Small intestine (tissue), 7 donors: Measurements from ENCODE around the gene SEMA6D. TPM values are rescaled to one million over a fixed set of nuclear protein-coding genes. Genes with fewer than 3 reads are reported as not detected.

Experiments used
- DNase-seq, 2 donors: peaks; one replicate each; pipeline versions ENCODE4 v3.0.0 to v3.0.0-alpha.2; 2013
- FAIRE-seq: peaks from 2 replicates; lab custom pipeline; 2012; peaks lifted over from hg19 to GRCh38; lab: Jason Lieb, UNC
- H3K27ac ChIP-seq, 3 donors: one replicate each; pipeline ENCODE4 v1.5.1; 2013; ENCODE audit warnings: low read length in 2 of 3, mild to moderate bottlenecking in 2 of 3, control low read depth in 1 of 3, inconsistent platforms in 1 of 3, low read depth in 1 of 3, moderate library complexity in 1 of 3
- H3K27me3 ChIP-seq, 3 donors: one replicate each; pipeline ENCODE4 v1.6.1; 2013; ENCODE audit warnings: low read length in 3 of 3, inconsistent platforms in 1 of 3; ENCODE audit not compliant: control insufficient read depth in 3 of 3, insufficient read depth in 3 of 3
- H3K36me3 ChIP-seq, 3 donors: one replicate each; pipeline ENCODE4 v1.6.1; 2013; ENCODE audit warnings: low read length in 3 of 3, inconsistent platforms in 1 of 3, low read depth in 1 of 3, mild to moderate bottlenecking in 1 of 3, moderate library complexity in 1 of 3; ENCODE audit not compliant: control insufficient read depth in 3 of 3, insufficient read depth in 2 of 3
- H3K4me1 ChIP-seq, 3 donors: one replicate each; pipeline ENCODE4 v1.6.1; 2013; ENCODE audit warnings: low read length in 2 of 3, inconsistent platforms in 1 of 3, low read depth in 1 of 3, mild to moderate bottlenecking in 1 of 3, moderate library complexity in 1 of 3; ENCODE audit not compliant: control insufficient read depth in 3 of 3, insufficient read depth in 2 of 3
- H3K4me3 ChIP-seq, 3 donors: one replicate each; pipeline ENCODE4 v1.5.1; 2013; ENCODE audit warnings: low read length in 3 of 3, control low read depth in 1 of 3, inconsistent platforms in 1 of 3, low read depth in 1 of 3, mild to moderate bottlenecking in 1 of 3, moderate library complexity in 1 of 3
- H3K9me3 ChIP-seq, 2 donors: one replicate each; pipeline ENCODE4 v1.6.1; 2013; ENCODE audit warnings: low read depth in 1 of 2, low read length in 1 of 2; ENCODE audit not compliant: control insufficient read depth in 2 of 2, insufficient read depth in 1 of 2
- WGBS, 3 donors: extraction: QIAGEN DNeasy Blood & Tissue Kit; methylation state at CpG; one replicate each; pipeline ENCODE4 v1.1.7; 2013; 5-methylcytosine and 5-hydroxymethylcytosine counted together
- polyA plus RNA-seq, 4 donors: library from polyadenylated mRNA; stranded (reverse) in 3 of 4; unstranded in 1 of 4; fragments of 200-250 nt in 3 of 4; fragments of 120-200 nt in 1 of 4; gene quantifications; one replicate each; pipeline versions ENCODE4 v1.2.1 to v1.2.3, GENCODE V29; 2013
- donor health status: healthy with polysubstance abuse.
- donor health status: control.
- donor health status: control.
- donor health status: Bipolar disorder and iron deficiency.
- donor health status: healthy.

Gene SEMA6D
- polyA plus RNA-seq, 4 donors = 14.6 to 55.6 (median 23.9) TPM

DNA sequence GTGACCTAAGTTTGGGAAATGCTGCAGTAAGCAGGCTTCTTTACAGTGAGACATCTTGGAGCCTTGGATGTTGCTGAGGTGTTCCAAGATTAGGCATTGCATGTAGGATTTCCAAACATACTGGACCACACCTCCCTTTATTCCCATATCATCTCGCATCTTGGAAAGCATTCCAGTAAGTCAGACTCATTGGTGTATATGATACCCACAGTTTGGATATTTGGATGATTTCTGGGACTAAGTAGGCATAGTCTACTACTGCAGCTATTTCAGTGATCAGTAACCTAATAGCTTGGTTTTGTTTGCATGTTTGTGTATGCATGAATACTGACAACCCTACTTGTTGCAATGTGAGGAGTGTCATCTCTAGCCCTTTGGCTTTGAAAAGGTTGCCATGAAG is 97.3 kb downstream of the SEMA6D start:
- DNase-seq (no peak), FAIRE-seq (no peak)
- Histone ChIP-seq H3K36me3 (no peaks in the 10 kb centered on the region), H3K27ac (no peak overlapping the region), H3K9me3 (no peaks in the 10 kb centered on the region), H3K4me1 (no peaks in the 10 kb centered on the region), H3K4me3 (no peak overlapping the region), H3K27me3 (peaks cover 0 to 8% (median 0%) of the 10 kb centered on the region in 3 donors)
- 86 to 100% (median 100%) methylated on average over 1 of the region's 1 CpG for WGBS, 3 donors

- FAIRE-seq = no peak
- Histone ChIP-seq H3K36me3 (no peaks in the 10 kb centered on the region), H3K4me1 (no peaks in the 10 kb centered on the region), H3K9me3 (no peaks in the 10 kb centered on the region), H3K4me3 (no peak overlapping the region), H3K27ac (no peak overlapping the region), H3K27me3 (peaks cover 0 to 8% (median 0%) of the 10 kb centered on the region in 3 donors)
- no peak for DNase-seq
- WGBS, 3 donors = 73 to 82% (median 74%) methylated on average over 5 of the region's 5 CpGs
Observed at GRCh38 chr15:47817969-47818548, 100.8 kb downstream of the SEMA6D start.

DNA sequence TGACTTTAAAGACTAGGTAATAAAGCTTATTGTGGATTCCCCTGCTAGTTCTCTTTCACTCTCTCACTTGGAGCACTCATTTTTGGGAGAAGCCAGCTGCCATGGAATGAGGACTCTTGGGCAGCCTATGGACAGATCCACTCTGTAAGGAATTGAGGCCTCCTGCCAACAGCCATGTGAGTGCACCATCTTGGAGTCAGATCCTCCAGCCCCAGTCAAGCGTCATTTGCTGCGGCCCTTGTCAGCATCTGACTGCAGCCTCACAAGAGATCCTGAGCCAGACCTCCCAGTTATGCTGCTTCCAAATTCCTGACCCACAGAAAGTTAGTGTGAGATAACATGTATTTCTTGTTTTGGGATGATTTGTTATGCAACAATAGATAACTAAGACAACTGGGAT is 101.9 kb downstream of the SEMA6D start:
- DNase-seq (no peak), FAIRE-seq (no peak)
- H3K4me1 ChIP-seq = no peaks in the 10 kb centered on the region
- no peaks in the 10 kb centered on the region for H3K9me3 ChIP-seq
- H3K36me3 ChIP-seq = no peaks in the 10 kb centered on the region
- WGBS, 3 donors = 82 to 100% (median 89%) methylated on average over 2 of the region's 2 CpGs
- H3K27me3 ChIP-seq = peaks cover 0 to 8% (median 0%) of the 10 kb centered on the region in 3 donors
- no peak overlapping the region for H3K4me3 ChIP-seq
- no peak overlapping the region for H3K27ac ChIP-seq

- peaks cover 0 to 8% (median 0%) of the 10 kb centered on the region in 3 donors for H3K27me3 ChIP-seq
- H3K4me3 ChIP-seq = no peak overlapping the region
- H3K9me3 ChIP-seq = no peaks in the 10 kb centered on the region
- no peak for FAIRE-seq
- no peak overlapping the region for H3K27ac ChIP-seq
- DNase-seq = no peak
- no peaks in the 10 kb centered on the region for H3K36me3 ChIP-seq
- no peaks in the 10 kb centered on the region for H3K4me1 ChIP-seq
- WGBS, 3 donors = 66 to 71% (median 71%) methylated on average over 9 of the region's 9 CpGs
Observed at GRCh38 chr15:47820057-47820746, 102.9 kb downstream of the SEMA6D start.

- H3K27me3 ChIP-seq = peaks cover 0 to 8% (median 0%) of the 10 kb centered on the region in 3 donors
- no peak overlapping the region for H3K27ac ChIP-seq
- WGBS, 3 donors = 50 to 60% (median 56%) methylated on average over 8 of the region's 8 CpGs
- no peaks in the 10 kb centered on the region for H3K36me3 ChIP-seq
- DNase-seq = no peak
- H3K4me3 ChIP-seq = no peak overlapping the region
- FAIRE-seq = no peak
- H3K9me3 ChIP-seq = no peaks in the 10 kb centered on the region
- no peaks in the 10 kb centered on the region for H3K4me1 ChIP-seq
Observed at GRCh38 chr15:47820747-47821319, 103.5 kb downstream of the SEMA6D start.

DNA sequence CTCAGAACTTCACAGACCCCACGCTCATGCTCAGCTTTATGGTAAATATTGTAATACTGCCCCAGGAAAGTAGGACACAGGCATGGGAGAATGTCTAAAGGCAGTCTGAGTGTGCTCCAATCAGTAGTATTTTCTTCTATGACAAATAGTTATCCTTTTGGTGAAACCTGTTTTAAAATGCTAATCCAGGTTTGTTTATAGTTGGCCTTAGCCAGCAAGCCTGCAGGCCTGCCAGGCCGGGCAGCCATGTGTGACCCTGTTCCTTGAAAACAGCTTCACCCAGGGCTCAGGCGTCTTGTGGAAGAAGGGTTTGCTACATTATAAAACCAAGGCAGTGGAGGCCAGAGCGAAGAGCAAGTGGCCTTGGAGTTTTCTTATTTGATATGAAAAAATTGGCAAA is 104.7 kb downstream of the SEMA6D start:
- H3K4me3 ChIP-seq = no peak overlapping the region
- no peaks in the 10 kb centered on the region for H3K4me1 ChIP-seq
- H3K27me3 ChIP-seq = peaks cover 0 to 4% (median 0%) of the 10 kb centered on the region in 3 donors
- no peak overlapping the region for H3K27ac ChIP-seq
- DNase-seq = no peak
- no peaks in the 10 kb centered on the region for H3K36me3 ChIP-seq
- H3K9me3 ChIP-seq = no peaks in the 10 kb centered on the region
- WGBS, 3 donors = 83 to 90% (median 89%) methylated on average over 4 of the region's 4 CpGs
- FAIRE-seq = no peak
